HEK293T (cell line): ENCODE data around the gene CARD19.
A peak's percentile ranks its signal among the peaks of the same experiment; 100 is the strongest.

Source experiments
- CTCF ChIA-PET: fragments of 350-600 bp; formaldehyde crosslinking; extraction: SDS; loops from one replicate; lab custom pipeline; 2021; ENCODE audit warnings: antibody characterized with exemption, inconsistent platforms; lab: Yijun Ruan, JAX
- POLR2A ChIA-PET: fragments of 350-600 bp; formaldehyde crosslinking; extraction: SDS; loops from one replicate; lab custom pipeline; 2020; ENCODE audit warnings: antibody characterized with exemption, inconsistent platforms; lab: Yijun Ruan, JAX
- DNase-seq: peaks from one replicate; pipeline ENCODE4 v3.0.0; 2012; ENCODE audit warnings: mixed read lengths; ENCODE audit errors: extremely low spot score
- ARNT ChIP-seq: fragments of 450-650 bp; IDR thresholded peaks from 2 replicates; pipeline ENCODE4 v1.6.1; 2017; ENCODE audit warnings: mild to moderate bottlenecking
- BHLHE40 ChIP-seq: fragments of 450-650 bp; IDR thresholded peaks from 2 replicates; pipeline ENCODE4 v1.6.1; 2016; ENCODE audit warnings: mild to moderate bottlenecking, moderate library complexity, borderline replicate concordance
- CTBP1 ChIP-seq: fragments of 450-650 bp; IDR thresholded peaks from 2 replicates; pipeline ENCODE4 v1.6.1; 2016; ENCODE audit warnings: borderline replicate concordance
- ELF4 ChIP-seq: fragments of 450-650 bp; IDR thresholded peaks from 2 replicates; pipeline ENCODE4 v1.6.1; 2017; ENCODE audit warnings: antibody characterized with exemption
- FOXA1 ChIP-seq: fragments of 450-650 bp; IDR thresholded peaks from 2 replicates; pipeline ENCODE4 v1.6.1; 2016; ENCODE audit warnings: mild to moderate bottlenecking
- FOXK2 ChIP-seq: fragments of 450-650 bp; IDR thresholded peaks from 2 replicates; pipeline ENCODE4 v1.6.1; 2016; ENCODE audit warnings: mild to moderate bottlenecking
- FOXM1 ChIP-seq: fragments of 450-650 bp; IDR thresholded peaks from 2 replicates; pipeline ENCODE4 v1.6.1; 2017; ENCODE audit warnings: mild to moderate bottlenecking, borderline replicate concordance
- HDGF ChIP-seq: fragments of 450-650 bp; IDR thresholded peaks from 2 replicates; pipeline ENCODE4 v1.6.1; 2017; ENCODE audit warnings: antibody characterized with exemption, borderline replicate concordance
- L3MBTL2 ChIP-seq: fragments of 450-650 bp; conservative IDR thresholded peaks from 2 replicates; pipeline ENCODE4 v1.6.1; 2016; ENCODE audit warnings: mild to moderate bottlenecking
- LEF1 ChIP-seq: fragments of 450-650 bp; IDR thresholded peaks from 2 replicates; pipeline ENCODE4 v1.6.1; 2017; ENCODE audit warnings: mild to moderate bottlenecking, borderline replicate concordance
- NFRKB ChIP-seq: fragments of 450-650 bp; IDR thresholded peaks from 2 replicates; pipeline ENCODE4 v1.6.1; 2016; ENCODE audit warnings: mild to moderate bottlenecking, moderate library complexity
- SP1 ChIP-seq: fragments of 450-650 bp; IDR thresholded peaks from 2 replicates; pipeline ENCODE4 v1.6.1; 2017
- SUZ12 ChIP-seq: fragments of 450-650 bp; IDR thresholded peaks from 2 replicates; pipeline ENCODE4 v1.6.1; 2016; ENCODE audit warnings: mild to moderate bottlenecking
- TARDBP ChIP-seq: fragments of 450-650 bp; IDR thresholded peaks from 2 replicates; pipeline ENCODE4 v1.6.1; 2016
- ZNF384 ChIP-seq: fragments of 450-650 bp; IDR thresholded peaks from 2 replicates; pipeline ENCODE4 v1.6.1; 2016
- TF ChIP-seq, protein P1 (sequence below): fragments of 450-650 bp; IDR thresholded peaks from 2 replicates; pipeline ENCODE4 v1.6.1; 2016

Gene CARD19

GRCh38 chr9:93119953-93120845, 24.2 kb downstream of the CARD19 start:
- CTCF ChIA-PET, result no interaction called here

DNA sequence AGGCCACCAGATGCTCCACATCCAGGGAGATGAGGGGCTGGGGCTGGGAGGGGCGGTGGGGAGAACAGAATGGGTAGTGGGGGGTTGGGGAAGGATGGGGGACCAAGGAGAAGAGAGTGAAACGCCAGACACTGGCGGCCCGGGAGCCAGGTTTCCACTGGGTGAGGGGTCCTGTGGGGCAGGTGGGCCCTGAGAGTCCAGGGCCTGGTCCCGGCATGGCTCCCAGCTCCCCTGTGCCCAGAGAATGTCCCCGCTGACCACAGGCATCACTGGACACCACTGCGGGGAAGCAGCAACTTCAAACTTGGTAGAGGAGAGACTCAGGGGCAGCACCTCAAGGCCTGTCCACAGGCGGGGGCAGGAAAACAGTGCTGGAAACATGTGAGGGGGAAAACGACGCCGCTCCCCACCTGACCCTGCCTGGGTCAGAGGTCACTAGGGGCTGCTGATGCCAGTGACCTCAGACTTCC, 24.9 kb downstream of the CARD19 start:
- CTCF ChIA-PET, result no interaction called here
- DNase-seq, result no peak
- TF ChIP-seq SUZ12 (no peak), TARDBP (no peak), BHLHE40 (no peak), FOXK2 (no peak), ZNF384 (no peak), LEF1 (no peak)
- TF ChIP-seq, protein P1, sequence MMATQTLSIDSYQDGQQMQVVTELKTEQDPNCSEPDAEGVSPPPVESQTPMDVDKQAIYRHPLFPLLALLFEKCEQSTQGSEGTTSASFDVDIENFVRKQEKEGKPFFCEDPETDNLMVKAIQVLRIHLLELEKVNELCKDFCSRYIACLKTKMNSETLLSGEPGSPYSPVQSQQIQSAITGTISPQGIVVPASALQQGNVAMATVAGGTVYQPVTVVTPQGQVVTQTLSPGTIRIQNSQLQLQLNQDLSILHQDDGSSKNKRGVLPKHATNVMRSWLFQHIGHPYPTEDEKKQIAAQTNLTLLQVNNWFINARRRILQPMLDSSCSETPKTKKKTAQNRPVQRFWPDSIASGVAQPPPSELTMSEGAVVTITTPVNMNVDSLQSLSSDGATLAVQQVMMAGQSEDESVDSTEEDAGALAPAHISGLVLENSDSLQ, result no peak
- POLR2A ChIA-PET, result no interaction called here

More at GRCh38 chr9:93119953-93120845, 24.2 kb downstream of the CARD19 start:
- DNase-seq, result peak; percentile 70
- POLR2A ChIA-PET, result interaction anchor here (0.9 kb wide), 1 partner anchor 25 kb away, joined by 3 read pairs; no protein-coding TSS in a partner anchor
- TF ChIP-seq FOXA1, result no peak
- TF ChIP-seq FOXK2, result no peak

- CTCF ChIA-PET, result no interaction called here
- TF ChIP-seq FOXA1 (no peak), BHLHE40 (no peak), NFRKB (no peak), TARDBP (no peak), L3MBTL2 (no peak), HDGF (no peak), CTBP1 (no peak), FOXM1 (no peak), ARNT (no peak), ELF4 (no peak)
- TF ChIP-seq, protein P1, result no peak
- no peak for DNase-seq
- POLR2A ChIA-PET, result no interaction called here
These were observed 25.6 kb downstream of the CARD19 start for GRCh38 chr9:93121316-93122241.

- CTCF ChIA-PET, result no interaction called here
These were observed 26.8 kb downstream of the CARD19 start for GRCh38 chr9:93122721-93123221.

DNA sequence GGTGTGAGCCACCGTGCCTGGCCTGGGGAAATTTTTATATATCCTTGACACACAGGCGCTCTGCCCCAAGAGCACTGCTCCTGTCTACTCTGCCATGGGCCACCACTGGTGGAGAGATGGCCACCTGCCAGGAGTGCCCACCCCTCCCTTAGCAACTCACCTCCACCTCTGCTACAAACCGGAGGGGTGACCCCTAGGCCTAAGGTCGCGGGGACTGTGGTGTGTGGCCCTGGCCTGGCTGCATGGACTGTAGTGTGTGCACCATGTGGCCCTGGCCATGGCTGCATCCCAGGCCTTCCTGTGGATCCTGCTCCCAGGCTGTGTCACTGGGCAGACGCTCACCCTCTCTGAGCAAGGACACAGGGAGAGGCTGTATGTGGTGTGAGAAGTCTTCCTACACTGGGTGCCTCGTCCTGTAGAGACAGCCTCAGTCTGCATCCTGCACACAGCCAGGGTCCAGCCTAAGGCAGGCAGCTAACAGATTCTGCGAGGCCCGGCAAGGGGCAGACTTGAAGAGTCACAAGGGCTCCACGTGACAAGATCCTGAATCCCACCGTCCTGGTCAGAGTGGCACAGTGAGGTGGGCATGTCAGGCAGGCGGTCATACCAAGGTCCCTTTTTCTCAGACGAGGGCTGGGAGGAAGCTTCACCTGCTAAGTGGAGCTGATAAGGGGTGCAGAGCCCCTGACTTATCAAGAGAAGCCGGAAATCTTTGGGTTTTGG, 27.7 kb downstream of the CARD19 start:
- ChIA-PET CTCF (interaction anchor here (0.6 kb wide), 1 partner anchor 687 kb away, joined by 5 read pairs; no protein-coding TSS in a partner anchor), POLR2A (interaction anchor here (0.9 kb wide), 1 partner anchor 10 kb away, joined by 3 read pairs; the partner anchor contains the start of gene NINJ1)
- no peak for TF ChIP-seq ZNF384
- no peak for TF ChIP-seq NFRKB
- TF ChIP-seq FOXA1, result no peak
- TF ChIP-seq FOXM1, result no peak
- TF ChIP-seq ELF4, result no peak
- TF ChIP-seq, protein P1, result no peak
- TF ChIP-seq BHLHE40, result no peak
- no peak for TF ChIP-seq FOXK2
- TF ChIP-seq ARNT, result no peak
- TF ChIP-seq L3MBTL2, result no peak
- no peak for DNase-seq

More at GRCh38 chr9:93122721-93123221, 26.8 kb downstream of the CARD19 start:
- POLR2A ChIA-PET, result interaction anchor here (0.9 kb wide), 1 partner anchor 11 kb away, joined by 3 read pairs; the partner anchor contains the start of gene NINJ1
- no peak for DNase-seq
- TF ChIP-seq HDGF (no peak), FOXM1 (no peak), LEF1 (no peak), SUZ12 (no peak), TARDBP (no peak), SP1 (no peak), ZNF384 (no peak), ELF4 (no peak), ARNT (no peak), FOXK2 (no peak)
- TF ChIP-seq, protein P1, result no peak
